ENCODE measurements around the gene ACTMAP.

ACTMAP gene

DNA sequence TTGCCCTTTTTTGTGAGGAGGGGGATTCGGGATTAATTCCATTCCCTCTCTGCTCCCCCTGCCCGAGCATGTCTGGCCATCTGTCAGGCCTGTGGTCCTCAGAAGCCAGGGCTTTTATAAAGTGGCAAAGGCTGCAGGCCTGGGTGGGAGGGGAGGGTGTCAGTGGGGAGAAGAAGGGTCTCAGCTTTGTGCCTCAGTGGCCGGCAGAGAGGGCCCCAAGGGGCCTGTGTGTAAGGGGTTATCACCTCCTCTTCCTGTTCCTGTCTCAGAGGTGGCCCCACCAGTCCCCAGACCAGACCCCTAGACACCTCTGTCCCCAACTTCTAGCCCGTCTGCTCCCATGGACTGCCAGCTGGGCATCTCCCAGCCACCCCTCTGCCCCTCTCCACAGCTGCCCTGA, 56.4 kb downstream of the ACTMAP start:
- no peak for DNase-seq (ENCODE audit: low spot score)
- TF ChIP-seq CTCF (IDR thresholded peaks at IDR 0.05; ENCODE audit: extremely low read depth, missing control alignments), result no peak

GRCh38 chr19:40693150-40693788, 57.0 kb downstream of the ACTMAP start:
- no peak for DNase-seq (ENCODE audit: low spot score)
- TF ChIP-seq CTCF (IDR thresholded peaks at IDR 0.05; ENCODE audit: extremely low read depth, missing control alignments), result no peak

GRCh38 chr19:40692212-40692551, 58.1 kb downstream of the ACTMAP start:
- no peak for DNase-seq (ENCODE audit: low spot score)
- no peak for TF ChIP-seq CTCF (IDR thresholded peaks at IDR 0.05; ENCODE audit: extremely low read depth, missing control alignments)

DNA sequence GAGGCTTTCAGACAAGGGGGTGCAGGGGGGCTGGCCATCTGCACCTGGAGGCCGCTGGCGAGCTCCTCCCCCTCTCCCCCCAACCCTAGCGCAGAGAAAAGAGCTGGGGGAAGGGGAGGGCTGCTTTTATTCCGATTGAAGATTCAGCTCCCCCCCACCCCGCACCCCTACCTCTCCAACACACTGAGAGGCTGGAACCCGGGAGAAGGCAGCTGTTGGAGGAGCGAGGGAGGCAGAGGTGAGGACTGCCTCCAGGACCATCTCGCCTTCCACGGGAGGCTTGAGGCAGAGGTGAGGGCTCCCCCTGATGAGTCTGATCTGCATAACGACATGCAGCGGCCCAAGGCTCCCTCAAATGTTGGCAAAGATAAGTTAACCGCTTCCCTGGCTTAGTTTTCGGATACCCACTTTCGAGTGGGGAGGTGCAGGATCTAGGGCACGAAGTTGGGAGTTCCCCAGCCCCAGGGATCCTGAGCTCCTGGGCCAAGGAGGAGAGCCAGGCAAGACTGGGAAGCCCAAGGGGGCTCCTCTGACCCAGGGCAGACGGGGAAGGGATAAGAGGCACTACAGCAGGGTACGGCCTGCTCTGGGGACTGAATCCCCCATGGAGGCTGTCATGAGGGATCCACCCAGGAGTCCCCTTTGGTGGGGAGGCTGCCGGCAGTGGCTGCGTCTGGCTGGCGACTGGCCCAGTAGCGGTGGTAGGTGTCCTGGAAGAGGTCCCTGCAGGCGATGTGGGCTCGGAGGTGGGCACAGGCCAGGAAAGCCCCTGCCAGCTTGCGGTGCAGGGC, 58.7 kb downstream of the ACTMAP start:
- no peak for DNase-seq (ENCODE audit: low spot score)
- TF ChIP-seq CTCF (IDR thresholded peaks at IDR 0.05; ENCODE audit: extremely low read depth, missing control alignments), result no peak

All from GM20000 (cell line).